Measurements from ENCODE around the gene GYG2. TPM values are rescaled to one million over a fixed set of nuclear protein-coding genes. Genes with fewer than 3 reads are reported as not detected.

The GYG2 gene
- polyA plus RNA-seq, 1 donor = 17.7 TPM

- peak; percentile 50 for DNase-seq
These were observed 16.4 kb upstream of the GYG2 start for GRCh38 chrX:2812161-2812907.

- DNase-seq = no peak
These were observed 11.7 kb upstream of the GYG2 start for GRCh38 chrX:2817036-2817435.

- DNase-seq = no peak
These were observed 9.2 kb upstream of the GYG2 start for GRCh38 chrX:2819345-2820135.

GRCh38 chrX:2820136-2820771 lies 8.5 kb upstream of the GYG2 start:
- DNase-seq = no peak

GRCh38 chrX:2823795-2824386 lies 4.8 kb upstream of the GYG2 start:
- DNase-seq = no peak

- DNase-seq = no peak
These were observed 3.8 kb upstream of the GYG2 start for GRCh38 chrX:2824886-2825285.

GRCh38 chrX:2828959-2829411 lies 255 bp downstream of the GYG2 start:
- no peak for DNase-seq

- DNase-seq = no peak
These were observed 928 bp downstream of the GYG2 start for GRCh38 chrX:2829469-2830246.

- DNase-seq = no peak
These were observed 2.9 kb downstream of the GYG2 start for GRCh38 chrX:2831471-2832228.

- no peak for DNase-seq
These were observed 9.2 kb downstream of the GYG2 start for GRCh38 chrX:2837961-2838360.

GRCh38 chrX:2840961-2841360 lies 12.2 kb downstream of the GYG2 start:
- no peak for DNase-seq

GRCh38 chrX:2841537-2841936 lies 12.8 kb downstream of the GYG2 start:
- DNase-seq = no peak

GRCh38 chrX:2846992-2847391 lies 18.3 kb downstream of the GYG2 start:
- no peak for DNase-seq

- DNase-seq = no peak
These were observed 20.2 kb downstream of the GYG2 start for GRCh38 chrX:2848871-2849301.

GRCh38 chrX:2854918-2855317 lies 26.2 kb downstream of the GYG2 start:
- DNase-seq = no peak

- no peak for DNase-seq
These were observed 27.0 kb downstream of the GYG2 start for GRCh38 chrX:2855761-2856160.

GRCh38 chrX:2857566-2857965 lies 28.8 kb downstream of the GYG2 start:
- no peak for DNase-seq

GRCh38 chrX:2859197-2859797 lies 30.6 kb downstream of the GYG2 start:
- no peak for DNase-seq

GRCh38 chrX:2862404-2862803 lies 33.7 kb downstream of the GYG2 start:
- DNase-seq = no peak

GRCh38 chrX:2863646-2864045 lies 34.9 kb downstream of the GYG2 start:
- no peak for DNase-seq

- DNase-seq = no peak
These were observed 38.5 kb downstream of the GYG2 start for GRCh38 chrX:2867206-2867605.
